Right atrium auricular region (tissue), 2 donors: ENCODE data around the gene NKX2-4. TPM values are rescaled to one million over a fixed set of nuclear protein-coding genes. Genes with fewer than 3 reads are reported as not detected.
"Not testable (repeated sequence)": the region's sequence is repeated elsewhere in the genome, so short reads cannot be mapped to it uniquely, and the experiment has no call there.

Source experiments
- DNase-seq: peaks from one replicate; pipeline ENCODE4 v3.0.0-alpha.2; 2019; ENCODE audit warnings: low spot score
- H3K27ac ChIP-seq, 2 donors: fragments of 200-600 bp; sonication (generic); 1 replicate in 1 of 2; 2 replicates in 1 of 2; pipeline ENCODE4 v1.5.1; 2016 to 2019
- H3K27me3 ChIP-seq, 2 donors: fragments of 200-600 bp; sonication (generic); one replicate each; pipeline versions ENCODE4 v1.5.1 to v1.6.0; 2017 to 2019
- H3K36me3 ChIP-seq: fragments of 200-600 bp; sonication (generic); one replicate; pipeline ENCODE4 v1.5.1; 2016
- H3K4me1 ChIP-seq, 2 donors: fragments of 200-600 bp; sonication (generic); one replicate each; pipeline versions ENCODE4 v1.5.1 to v1.6.0; 2017 to 2019
- H3K4me3 ChIP-seq, 2 donors: fragments of 200-600 bp; sonication (generic); 1 replicate in 1 of 2; 2 replicates in 1 of 2; pipeline ENCODE4 v1.5.1; 2017 to 2019; ENCODE audit warnings: mild to moderate bottlenecking in 1 of 2, moderate library complexity in 1 of 2
- H3K9me3 ChIP-seq, 2 donors: fragments of 200-600 bp; sonication (generic); one replicate each; pipeline ENCODE4 v1.5.1; 2019
- total RNA-seq, 2 donors: library from RNA; depleted of rRNA; stranded (reverse); fragments of >200 nt; gene quantifications; one replicate each; pipeline ENCODE4 v1.1.0, GENCODE V29; 2016
- TF ChIP-seq, protein P1 (sequence below), 2 donors: fragments of 200-600 bp; sonication (generic); IDR thresholded peaks; one replicate each; pipeline ENCODE4 v1.5.1; 2019; ENCODE audit warnings: antibody characterized with exemption in 2 of 2

The NKX2-4 gene
- total RNA-seq, 2 donors from 2014 or later, result not detected

DNA sequence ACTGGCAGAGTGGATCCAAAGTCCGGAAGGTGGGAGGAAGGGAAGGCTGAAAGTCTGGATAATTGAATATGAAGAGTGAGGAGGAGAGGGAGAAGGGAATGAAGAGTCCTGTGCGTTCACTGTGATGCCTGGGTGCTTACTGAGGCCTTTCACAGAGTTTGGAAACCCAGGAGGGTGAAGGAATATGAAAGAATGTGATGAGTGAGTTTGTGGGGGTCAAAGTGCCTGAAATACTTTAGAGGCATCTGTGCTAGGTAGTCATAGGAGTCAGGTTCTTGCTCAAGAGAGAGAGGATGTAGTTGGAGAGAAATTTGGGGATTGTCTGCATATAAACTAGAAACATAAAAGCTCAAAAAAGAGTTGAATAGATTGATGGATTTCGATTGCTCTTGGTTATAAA is 20.7 kb downstream of the NKX2-4 start:
- no peak for DNase-seq
- H3K27me3 ChIP-seq, result no peaks in the 10 kb centered on the region
- no peak overlapping the region for H3K27ac ChIP-seq
- no peaks in the 10 kb centered on the region for H3K4me1 ChIP-seq
- H3K4me3 ChIP-seq, result no peak overlapping the region
- H3K36me3 ChIP-seq, result no peaks in the 10 kb centered on the region
- no peaks in the 10 kb centered on the region for H3K9me3 ChIP-seq
- TF ChIP-seq, protein P1, sequence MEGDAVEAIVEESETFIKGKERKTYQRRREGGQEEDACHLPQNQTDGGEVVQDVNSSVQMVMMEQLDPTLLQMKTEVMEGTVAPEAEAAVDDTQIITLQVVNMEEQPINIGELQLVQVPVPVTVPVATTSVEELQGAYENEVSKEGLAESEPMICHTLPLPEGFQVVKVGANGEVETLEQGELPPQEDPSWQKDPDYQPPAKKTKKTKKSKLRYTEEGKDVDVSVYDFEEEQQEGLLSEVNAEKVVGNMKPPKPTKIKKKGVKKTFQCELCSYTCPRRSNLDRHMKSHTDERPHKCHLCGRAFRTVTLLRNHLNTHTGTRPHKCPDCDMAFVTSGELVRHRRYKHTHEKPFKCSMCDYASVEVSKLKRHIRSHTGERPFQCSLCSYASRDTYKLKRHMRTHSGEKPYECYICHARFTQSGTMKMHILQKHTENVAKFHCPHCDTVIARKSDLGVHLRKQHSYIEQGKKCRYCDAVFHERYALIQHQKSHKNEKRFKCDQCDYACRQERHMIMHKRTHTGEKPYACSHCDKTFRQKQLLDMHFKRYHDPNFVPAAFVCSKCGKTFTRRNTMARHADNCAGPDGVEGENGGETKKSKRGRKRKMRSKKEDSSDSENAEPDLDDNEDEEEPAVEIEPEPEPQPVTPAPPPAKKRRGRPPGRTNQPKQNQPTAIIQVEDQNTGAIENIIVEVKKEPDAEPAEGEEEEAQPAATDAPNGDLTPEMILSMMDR (IDR thresholded peaks at IDR 0.05), result no peak

DNA sequence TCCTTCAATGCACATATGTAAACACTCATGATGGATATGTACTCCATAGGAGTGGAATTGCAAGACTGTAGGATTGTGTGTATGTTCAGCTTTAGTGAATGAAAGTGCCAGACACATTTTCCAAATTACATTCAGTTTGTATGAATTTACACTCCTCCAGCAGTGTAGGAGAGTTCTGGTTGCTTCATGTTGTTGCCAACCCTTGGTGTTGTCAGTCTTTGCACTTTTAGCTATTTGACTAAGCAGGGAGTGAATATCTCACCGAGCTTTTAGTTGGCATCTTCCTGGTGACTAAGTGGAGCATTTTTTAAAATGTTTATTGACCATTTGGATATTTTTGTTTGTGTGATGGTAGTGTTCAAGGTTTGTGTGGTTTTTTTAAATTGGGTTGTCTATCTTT is 23.9 kb downstream of the NKX2-4 start:
- H3K9me3 ChIP-seq, result no peaks in the 10 kb centered on the region
- no peak overlapping the region for H3K27ac ChIP-seq
- H3K27me3 ChIP-seq, result no peaks in the 10 kb centered on the region
- H3K4me1 ChIP-seq, result no peaks in the 10 kb centered on the region
- TF ChIP-seq, protein P1 (IDR thresholded peaks at IDR 0.05), result no peak
- H3K36me3 ChIP-seq, result peaks cover 8% of the 10 kb centered on the region
- no peak for DNase-seq
- no peak overlapping the region for H3K4me3 ChIP-seq

DNA sequence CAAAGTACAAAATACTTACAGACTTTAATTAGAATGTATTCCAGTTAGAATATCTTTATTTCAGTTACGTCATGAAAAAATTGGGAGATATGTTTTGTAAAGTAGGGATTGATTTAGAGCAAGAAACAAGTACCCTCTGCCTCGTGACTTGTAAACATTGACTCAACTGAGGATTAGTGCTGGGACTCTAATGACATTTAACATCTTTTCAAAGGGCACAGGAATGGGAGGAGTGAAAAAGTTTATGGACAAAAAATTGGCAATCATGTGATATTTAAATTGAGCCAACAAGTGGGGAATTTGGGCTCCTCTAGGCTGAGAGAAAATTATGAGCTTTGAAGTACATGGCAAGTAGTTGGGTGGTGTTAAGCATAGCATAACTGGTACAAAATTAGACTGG is 25.3 kb downstream of the NKX2-4 start:
- Histone ChIP-seq H3K36me3 (peaks cover 12% of the 10 kb centered on the region), H3K27ac (no peak overlapping the region), H3K4me3 (no peak overlapping the region), H3K4me1 (no peaks in the 10 kb centered on the region), H3K9me3 (no peaks in the 10 kb centered on the region), H3K27me3 (no peaks in the 10 kb centered on the region)
- no peak for DNase-seq
- TF ChIP-seq, protein P1 (IDR thresholded peaks at IDR 0.05), result no peak

DNA sequence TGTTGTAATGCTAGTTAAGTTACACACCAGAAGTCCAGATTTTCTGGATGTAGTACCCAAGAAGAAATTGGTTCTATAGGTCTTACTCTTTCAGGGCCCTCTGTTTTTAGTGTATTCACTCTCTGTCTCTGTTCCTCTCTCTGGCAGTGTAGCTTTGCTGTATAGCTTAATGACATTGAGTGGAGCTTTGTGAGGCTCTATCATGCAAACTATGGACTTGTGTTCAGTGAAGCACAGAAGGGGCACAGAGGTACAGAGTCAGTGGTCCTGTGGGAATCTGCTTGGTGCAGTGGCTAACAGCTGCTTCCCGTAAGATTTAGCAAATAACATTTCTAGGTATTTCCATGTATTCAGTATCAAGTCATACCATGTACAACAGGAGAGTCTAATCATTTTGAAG is 26.1 kb downstream of the NKX2-4 start:
- H3K4me3 ChIP-seq, result no peak overlapping the region
- H3K4me1 ChIP-seq, result no peaks in the 10 kb centered on the region
- H3K9me3 ChIP-seq, result no peaks in the 10 kb centered on the region
- no peaks in the 10 kb centered on the region for H3K27me3 ChIP-seq
- TF ChIP-seq, protein P1 (IDR thresholded peaks at IDR 0.05), result no peak
- no peak overlapping the region for H3K27ac ChIP-seq
- no peak for DNase-seq
- peaks cover 20% of the 10 kb centered on the region for H3K36me3 ChIP-seq

DNA sequence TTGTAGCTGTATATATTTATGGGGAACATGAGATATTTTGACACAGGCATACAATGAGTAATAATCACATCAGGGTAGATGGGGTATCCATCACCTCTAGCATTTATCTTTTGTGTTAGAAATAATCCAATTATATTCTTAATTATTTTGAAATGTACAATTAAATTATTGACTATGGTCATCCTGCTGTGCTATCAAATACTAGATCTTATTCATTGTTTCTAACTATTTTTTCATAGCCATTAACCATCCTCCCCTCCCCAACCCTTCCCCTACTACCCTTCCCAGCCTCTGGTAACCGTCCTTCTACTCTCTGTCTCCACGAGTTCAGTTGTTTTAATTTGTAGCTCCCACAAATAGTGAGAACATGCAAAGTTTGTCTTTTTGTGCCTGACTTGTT is 28.5 kb downstream of the NKX2-4 start:
- Histone ChIP-seq H3K27me3 (no peaks in the 10 kb centered on the region), H3K9me3 (no peaks in the 10 kb centered on the region), H3K4me3 (no peak overlapping the region), H3K27ac (no peak overlapping the region), H3K4me1 (no peaks in the 10 kb centered on the region), H3K36me3 (peaks cover 22% of the 10 kb centered on the region)
- no peak for DNase-seq
- TF ChIP-seq, protein P1 (IDR thresholded peaks at IDR 0.05), result no peak

DNA sequence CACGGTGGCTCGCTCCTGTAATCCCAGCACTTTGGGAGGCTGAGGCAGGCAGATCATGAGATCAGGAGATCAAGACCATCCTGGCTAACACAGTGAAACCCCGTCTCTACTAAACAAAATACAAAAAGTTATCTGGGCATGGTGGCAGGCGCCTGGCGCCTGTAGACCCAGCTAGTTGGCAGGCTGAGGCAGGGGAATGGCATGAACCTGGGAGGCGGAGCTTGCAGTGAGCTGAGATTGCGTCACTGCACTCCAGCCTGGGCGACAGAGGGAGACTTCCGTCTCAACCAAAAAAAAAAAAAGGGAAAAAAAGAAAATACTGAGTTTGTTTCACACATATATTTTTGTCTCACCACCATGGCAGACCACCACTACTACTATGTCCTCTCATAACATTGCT is 31.1 kb downstream of the NKX2-4 start:
- H3K27me3 ChIP-seq, H3K4me3 ChIP-seq, H3K4me1 ChIP-seq, H3K27ac ChIP-seq, H3K9me3 ChIP-seq, DNase-seq: not testable (repeated sequence)
- peaks cover 38% of the 10 kb centered on the region for H3K36me3 ChIP-seq
